Renal cortex interstitium (tissue), 11 donors: ENCODE measurements around the gene SMPD1. TPM values are rescaled to one million over a fixed set of nuclear protein-coding genes. Genes with fewer than 3 reads are reported as not detected.
"Not testable (repeated sequence)": the region's sequence is repeated elsewhere in the genome, so short reads cannot be mapped to it uniquely, and the experiment has no call there.

Source experiments
- DNase-seq, 11 donors: peaks; one replicate each; pipeline ENCODE4 v3.0.0-alpha.2; 2013; ENCODE audit warnings: low read depth in 9 of 11, low spot score in 4 of 11; ENCODE audit errors: extremely low read depth in 1 of 11
- polyA plus RNA-seq, 3 donors: library from polyadenylated mRNA; unstranded; fragments of 120-200 nt; gene quantifications; one replicate each; pipeline ENCODE4 v1.2.1, GENCODE V29; 2013; ENCODE audit not compliant: insufficient read length in 3 of 3

SMPD1 gene
- polyA plus RNA-seq, 3 donors: 27.9 to 35.1 (median 34.3) TPM

DNA sequence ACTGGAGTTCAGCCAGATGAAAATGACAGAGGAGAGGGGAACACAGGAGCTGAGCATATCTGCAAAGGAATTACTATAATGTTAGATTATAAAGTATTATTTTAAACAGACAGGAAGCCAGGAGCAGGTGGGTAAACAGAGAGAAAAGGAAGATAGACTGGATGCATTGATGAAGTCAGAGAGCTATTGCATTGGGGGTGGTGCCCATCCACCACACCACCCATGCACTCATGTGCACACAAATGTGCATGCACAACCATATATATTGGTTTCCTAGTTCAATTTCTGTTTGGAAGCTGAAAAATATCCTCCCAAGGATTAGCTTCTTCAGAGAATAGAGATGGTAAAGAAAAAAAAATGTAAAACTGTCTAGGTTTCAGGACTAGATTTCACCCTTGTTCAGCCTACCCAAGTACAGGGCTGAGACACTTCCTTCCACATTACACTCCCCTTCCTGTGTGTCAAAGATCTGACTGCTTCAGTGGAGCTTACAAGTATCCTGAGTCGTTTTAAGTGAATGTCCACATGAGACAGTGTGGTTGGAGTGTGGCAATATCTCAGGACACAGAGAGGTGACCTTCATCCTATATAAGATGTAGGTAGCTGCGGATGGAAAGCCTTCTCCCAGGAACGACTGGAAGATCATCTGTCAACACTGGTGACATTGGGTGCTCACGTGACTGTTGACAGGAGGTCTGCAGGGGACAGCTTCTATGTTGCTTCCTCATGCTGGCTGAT lies 12.2 kb upstream of the SMPD1 start:
- DNase-seq: no peak

DNA sequence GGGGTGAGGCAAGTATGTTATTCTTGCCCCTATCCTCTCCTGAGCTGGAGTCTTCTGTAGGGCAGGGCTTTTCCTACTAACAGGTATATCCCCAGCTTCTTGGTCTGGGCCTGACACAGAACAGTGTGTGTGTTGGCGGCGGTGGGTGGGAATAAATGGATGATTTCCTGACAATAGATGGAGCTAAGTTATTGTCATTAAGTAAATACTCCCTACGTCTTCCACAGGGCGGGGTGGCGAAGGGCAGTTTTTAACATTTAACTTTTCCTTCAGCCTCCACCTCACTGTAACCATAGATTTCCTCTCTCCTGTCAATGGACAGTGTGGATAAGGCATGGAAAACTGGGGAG lies 11.7 kb upstream of the SMPD1 start:
- DNase-seq: no peak

DNA sequence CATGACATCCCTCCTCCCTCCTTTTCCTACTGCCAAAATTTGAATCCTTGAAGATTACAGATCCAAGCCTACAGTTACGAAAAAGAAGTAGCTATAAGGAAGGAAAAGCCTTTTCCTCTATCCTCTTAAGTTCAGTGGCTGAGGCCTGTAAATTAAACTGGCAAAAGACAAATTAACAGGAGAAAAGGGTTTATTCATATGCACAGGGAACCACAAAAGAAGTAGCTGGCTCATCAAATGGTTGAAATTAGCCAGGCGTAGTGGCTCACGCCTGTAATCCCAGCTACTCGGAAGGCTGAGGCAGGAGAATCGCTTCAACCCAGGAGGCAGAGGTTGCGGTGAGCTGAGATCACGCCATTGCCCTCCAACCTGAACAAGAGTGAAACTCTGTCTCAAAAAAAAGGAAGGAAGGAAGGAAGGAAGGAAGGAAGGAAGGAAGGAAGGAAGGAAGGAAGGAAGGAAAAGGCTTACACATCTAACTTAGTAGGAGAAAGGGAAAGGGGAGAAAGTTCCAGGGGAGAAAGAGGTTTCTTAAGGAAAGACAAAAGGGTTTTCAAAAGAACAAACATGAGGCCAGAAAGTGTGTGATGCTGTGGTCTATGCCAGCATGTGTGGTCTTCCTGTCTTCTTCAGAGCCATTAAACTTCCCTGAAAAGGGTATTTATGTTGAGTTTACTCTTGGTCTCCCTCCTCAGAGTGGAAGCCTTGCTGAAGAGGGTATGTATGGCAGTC lies 5.1 kb upstream of the SMPD1 start:
- no peak for DNase-seq

DNA sequence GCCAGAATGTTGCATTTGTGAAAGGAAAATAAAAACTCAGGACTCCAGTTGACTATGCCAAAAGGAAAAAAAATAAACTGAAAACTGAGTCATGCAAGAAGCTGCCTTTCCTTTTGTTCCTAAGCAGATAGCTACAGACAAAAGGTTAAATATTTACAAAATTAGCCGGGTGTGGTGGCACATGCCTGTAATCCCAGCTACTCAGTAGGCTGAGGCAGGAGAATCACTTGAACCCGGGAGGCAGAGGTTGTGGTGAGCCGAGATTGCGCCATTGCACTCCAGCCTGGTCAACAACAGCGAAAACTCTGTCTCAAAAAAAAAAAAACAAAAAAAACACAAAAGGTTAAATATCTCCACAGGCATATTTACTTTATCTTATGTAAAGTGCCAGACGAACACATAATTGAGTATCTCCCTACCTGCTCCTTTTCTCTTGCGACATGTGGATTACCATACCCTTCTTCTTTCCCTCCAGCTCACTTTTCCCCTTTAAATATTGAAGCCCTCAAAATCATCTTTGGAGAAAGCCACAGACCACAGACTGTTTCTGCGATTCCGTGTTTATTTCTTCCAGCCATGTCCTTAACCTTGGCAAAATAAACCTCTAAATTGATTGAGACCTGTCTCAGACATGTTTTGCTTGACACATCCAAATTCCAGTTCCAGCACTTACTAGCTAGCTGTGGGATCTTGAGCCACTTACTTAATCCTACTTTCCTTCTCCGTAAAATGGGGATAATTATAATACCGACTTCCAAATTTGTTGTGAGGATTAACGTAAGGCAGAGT lies 2.3 kb upstream of the SMPD1 start:
- DNase-seq: no peak

DNA sequence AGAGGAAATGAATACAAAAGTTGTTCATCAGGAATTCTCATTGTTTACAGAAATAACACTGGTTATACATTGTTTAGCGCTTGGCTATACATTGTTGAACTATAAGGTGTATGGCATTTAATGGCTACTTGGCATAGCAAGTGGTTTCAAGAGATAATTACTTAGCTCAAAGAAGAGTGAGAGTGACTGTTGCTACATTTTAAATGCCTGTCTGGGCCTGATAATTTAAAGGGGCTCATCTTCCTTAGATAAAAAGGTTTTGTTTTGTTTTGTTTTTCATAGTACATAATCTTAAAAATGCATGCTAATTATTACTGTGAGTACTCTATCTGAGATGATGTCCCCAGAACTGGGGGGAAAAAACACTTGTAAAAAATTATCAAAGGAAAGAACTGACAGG lies 1.5 kb upstream of the SMPD1 start:
- DNase-seq: no peak

DNA sequence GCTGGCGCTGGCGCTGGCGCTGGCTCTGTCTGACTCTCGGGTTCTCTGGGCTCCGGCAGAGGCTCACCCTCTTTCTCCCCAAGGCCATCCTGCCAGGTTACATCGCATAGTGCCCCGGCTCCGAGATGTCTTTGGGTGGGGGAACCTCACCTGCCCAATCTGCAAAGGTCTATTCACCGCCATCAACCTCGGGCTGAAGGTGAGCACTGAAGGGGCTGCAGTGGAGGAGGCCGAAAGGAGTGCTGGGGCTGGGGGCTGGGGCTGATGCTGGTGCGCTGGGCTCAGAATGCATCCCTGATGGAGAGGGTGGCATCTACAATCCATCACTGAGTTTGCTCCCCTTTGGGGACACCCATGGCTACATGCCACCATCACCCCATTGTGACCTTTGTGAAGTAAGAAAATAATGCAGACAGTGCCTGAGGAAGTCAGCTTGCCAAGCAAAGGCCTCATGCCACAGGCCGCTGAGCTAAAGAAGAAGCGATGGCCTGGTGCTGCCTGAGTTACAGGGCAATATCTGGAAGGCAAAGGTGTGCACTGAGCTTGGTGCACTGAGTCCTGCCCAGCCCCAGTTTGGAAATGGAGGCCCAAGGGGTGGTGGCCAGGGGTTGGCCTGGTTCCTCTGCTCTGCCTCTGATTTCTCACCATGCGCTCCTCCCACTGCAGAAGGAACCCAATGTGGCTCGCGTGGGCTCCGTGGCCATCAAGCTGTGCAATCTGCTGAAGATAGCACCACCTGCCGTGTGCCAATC lies 620 bp downstream of the SMPD1 start:
- DNase-seq: no peak

DNA sequence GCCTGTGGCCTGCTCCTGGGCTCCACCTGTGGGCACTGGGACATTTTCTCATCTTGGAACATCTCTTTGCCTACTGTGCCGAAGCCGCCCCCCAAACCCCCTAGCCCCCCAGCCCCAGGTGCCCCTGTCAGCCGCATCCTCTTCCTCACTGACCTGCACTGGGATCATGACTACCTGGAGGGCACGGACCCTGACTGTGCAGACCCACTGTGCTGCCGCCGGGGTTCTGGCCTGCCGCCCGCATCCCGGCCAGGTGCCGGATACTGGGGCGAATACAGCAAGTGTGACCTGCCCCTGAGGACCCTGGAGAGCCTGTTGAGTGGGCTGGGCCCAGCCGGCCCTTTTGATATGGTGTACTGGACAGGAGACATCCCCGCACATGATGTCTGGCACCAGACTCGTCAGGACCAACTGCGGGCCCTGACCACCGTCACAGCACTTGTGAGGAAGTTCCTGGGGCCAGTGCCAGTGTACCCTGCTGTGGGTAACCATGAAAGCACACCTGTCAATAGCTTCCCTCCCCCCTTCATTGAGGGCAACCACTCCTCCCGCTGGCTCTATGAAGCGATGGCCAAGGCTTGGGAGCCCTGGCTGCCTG lies 1.4 kb downstream of the SMPD1 start:
- DNase-seq: no peak

DNA sequence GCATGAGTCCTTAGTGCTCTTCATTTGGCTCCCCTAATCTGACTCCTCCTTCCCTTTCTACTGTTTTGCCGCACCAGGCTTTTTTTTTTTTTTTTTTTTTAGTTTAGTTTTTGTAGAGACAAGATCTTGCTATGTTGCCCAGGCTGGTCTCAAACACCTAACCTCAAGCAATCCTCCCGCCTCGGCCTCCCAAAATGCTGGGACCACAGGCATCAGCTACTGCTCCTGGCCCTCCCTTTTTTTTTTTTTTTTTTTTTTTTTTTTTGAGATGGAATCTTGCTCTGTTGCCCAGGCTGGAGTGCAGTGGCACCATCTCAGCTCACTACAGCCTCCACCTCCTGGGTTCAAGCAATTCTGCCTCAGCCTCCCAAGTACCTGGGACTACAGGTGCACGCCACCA lies 2.0 kb downstream of the SMPD1 start:
- DNase-seq: not testable (repeated sequence)

DNA sequence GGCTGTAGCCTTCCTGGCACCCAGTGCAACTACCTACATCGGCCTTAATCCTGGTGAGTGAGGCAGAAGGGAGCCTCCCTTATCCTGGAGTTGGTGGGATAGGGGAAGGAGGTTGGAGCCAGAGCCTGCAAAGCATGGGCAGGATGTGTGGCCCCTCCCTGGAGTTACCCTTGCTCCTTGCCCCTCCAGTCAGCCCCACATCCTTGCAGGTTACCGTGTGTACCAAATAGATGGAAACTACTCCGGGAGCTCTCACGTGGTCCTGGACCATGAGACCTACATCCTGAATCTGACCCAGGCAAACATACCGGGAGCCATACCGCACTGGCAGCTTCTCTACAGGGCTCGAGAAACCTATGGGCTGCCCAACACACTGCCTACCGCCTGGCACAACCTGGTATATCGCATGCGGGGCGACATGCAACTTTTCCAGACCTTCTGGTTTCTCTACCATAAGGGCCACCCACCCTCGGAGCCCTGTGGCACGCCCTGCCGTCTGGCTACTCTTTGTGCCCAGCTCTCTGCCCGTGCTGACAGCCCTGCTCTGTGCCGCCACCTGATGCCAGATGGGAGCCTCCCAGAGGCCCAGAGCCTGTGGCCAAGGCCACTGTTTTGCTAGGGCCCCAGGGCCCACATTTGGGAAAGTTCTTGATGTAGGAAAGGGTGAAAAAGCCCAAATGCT lies 3.9 kb downstream of the SMPD1 start:
- DNase-seq: no peak

DNA sequence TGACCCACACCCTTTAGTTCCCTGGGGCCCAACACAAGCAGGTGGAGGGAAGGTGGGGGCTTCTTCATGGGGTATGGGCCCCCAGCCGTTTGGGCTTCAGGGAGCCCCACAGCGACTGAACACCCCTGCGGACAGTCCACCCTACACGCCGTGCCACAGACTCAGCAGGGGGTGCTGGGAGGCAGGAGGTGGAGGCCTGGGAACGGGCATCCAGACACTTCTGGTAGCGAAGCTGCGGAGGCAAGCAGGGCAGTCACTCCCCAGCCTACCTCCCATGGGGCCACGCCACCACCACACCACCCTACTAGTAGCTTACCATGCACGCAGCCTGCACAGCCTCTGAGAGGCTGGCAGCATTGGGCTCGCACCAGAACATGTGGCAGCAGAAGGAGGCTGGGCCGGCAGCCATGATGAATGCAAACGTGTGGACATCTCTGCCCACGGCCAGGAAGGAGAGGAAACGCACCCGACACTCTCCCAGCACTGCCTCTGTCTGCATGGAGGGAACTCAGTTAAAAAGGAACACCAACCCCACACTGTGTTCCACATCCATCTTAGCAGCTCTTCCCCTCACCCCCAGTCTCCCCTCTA lies 5.3 kb downstream of the SMPD1 start:
- no peak for DNase-seq

DNA sequence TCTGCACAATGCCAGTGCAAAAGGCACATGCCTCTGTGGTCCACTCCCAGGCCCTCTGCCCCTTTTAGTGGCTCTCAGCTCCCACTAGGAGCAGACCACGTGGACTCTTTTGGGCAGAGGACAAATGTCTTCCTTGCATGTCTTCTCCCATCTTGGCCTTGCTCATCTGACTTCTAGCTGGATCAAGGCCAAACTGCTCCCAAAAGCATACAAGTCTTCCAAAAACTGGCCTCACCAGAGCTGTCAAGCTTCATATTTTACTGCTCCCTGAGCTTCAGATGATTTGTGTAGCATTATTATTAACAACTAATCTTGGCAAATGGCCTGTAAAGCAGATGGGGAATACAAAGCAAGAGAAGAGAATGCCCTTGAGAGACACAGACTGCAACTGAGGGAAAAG lies 6.9 kb downstream of the SMPD1 start:
- peak in 3 of 11 donors; percentile 22 to 39 (median 26) for DNase-seq

DNA sequence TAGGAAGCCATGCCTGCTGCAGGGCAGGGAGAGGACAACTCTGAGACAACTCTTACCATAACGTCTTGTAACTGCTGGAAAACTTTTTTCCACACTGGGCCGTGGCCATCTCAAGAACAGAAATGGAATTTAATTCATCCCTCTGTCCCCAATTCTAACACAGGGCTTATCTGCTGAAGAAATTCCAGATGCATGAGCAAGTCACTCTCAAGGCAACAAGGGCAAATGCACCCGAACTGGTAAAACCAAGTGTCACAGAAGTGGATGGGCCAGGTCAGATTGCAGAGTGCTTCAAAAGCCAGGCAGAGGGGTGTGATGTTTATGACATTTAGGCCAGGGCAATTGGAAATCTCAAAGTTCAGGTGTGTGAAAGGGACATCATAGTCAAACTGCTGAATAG lies 7.4 kb downstream of the SMPD1 start:
- DNase-seq: no peak

DNA sequence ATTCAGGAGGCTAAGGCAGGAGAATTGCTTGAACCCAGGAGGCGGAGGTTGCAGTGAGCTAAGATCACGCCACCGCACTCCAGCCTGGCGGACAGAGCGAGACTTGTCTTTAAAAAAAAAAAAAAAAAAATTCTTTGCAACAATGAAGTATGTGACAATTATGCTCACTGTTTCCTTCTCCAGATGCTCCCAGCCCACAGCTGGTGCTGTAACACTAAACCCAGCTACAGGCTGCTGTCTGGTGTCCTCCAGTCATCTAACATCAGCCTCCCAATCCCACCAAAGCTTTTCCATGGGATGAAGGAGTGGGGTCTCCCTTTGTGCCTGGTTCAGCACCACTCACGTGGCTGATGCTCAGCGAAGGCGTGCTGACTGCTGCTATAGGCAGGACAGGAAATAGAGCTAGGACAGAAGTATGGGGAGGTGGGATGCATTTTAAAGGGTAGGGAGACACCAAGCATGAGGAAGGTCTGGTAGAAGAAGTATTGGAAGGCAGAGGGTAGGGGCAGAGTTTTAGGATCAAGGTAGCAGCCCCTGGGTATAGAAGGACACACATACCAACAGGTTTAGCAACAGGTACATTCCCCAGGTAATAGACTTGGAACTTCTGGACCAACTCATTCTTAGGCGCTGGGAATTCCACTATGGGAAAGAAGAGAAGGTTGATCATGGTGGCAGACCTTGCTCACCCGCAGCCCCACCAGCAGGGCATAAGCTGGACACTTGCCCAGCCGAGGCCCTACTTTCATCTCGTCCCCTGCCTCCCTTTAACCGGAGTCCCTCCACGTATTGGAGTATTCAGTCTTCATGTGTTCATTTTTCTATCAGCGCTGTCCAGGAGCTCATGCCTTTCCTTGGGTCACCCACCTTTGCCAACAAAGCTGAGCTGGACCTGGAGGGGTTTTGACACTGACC lies 10.4 kb downstream of the SMPD1 start:
- no peak for DNase-seq

DNA sequence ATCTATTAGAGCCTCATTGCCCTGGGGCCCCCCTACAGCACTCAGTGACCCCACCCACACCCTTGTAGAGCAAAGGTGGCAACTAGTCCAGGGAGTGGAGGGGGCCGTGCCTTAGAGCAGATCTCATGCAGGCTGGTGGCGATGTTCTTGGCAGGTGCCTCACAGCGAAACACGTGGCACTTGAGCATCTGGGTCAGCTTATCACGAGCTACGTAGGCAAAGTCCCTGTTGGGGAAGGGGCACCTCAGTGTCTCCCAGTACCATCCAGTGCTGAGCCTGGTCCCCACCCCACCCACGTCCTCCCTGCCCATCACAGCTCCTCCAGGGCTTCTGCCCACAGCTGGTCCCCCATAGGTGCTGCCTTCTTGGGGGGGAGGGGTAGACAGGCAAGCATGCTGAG lies 11.2 kb downstream of the SMPD1 start:
- no peak for DNase-seq

DNA sequence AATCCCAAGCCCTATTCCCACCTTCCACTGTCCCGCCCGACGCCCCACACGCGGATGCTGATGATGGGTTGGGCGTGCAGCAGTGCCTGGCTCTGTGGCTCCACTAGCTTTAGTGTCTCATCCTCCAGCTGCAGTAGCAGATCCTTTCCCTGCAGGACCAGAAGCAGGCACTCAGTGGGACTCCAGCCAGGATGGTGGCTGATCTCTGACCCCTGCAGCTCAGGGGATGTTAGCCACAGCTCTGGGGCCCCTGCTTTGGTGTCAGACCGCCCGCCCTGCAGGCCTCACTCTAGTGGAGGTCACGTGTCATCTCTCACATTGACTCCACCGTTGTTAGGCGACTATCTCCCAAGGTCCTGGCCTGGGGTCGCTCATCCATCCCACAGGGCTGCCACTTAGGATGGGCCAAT lies 11.8 kb downstream of the SMPD1 start:
- no peak for DNase-seq

DNA sequence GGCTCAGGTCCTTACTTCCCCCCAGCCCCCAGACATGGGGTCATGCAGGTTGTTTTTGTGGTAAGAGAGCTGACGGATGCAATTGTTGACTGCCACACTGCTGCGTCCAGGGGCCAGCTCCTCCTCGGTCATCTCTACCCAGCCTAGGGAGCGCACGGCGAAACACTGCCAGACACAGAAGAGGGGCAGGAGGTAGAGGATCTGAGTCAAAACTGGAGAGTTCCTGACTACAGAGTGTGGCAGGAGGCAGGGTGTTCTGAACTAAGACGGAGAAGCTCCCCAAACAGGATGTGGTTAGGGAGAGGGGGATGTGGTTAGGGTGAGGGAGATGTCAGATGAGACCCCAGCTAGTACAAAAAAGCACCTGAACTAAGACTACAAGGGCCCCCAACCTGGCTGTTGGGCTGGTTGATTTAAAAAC lies 12.3 kb downstream of the SMPD1 start:
- DNase-seq: no peak

DNA sequence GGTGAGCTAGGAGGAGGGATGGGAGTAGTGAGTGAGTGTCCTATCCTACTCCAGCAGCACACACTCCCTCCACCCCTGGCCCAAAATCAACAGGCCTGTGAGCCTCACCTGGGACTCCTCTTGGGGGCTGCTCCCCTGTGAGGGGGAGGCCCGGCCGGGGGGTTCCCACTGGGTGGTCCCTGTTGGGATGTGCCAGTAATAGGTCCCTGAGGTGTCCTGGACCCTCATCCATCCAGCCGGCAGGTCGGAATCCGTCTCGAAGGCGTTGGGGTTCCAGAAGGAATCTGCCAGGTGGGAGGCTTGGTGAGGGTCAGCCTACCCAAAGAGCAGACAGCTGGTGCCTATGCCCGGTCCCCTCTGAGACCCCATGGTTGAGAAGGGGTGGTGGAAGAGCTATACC lies 13.3 kb downstream of the SMPD1 start:
- DNase-seq: no peak
